Activated naive CD4-positive, alpha-beta T cell treated with anti-CD3 and anti-CD28 coated beads, Interleukin-2, amount 50 U/mL, for 24 hours (primary cell): ENCODE measurements around the gene KLHL4.
"Not testable (repeated sequence)": the region's sequence is repeated elsewhere in the genome, so short reads cannot be mapped to it uniquely, and the experiment has no call there.

Experiments
- H3K27ac Mint-ChIP-seq: one replicate; pipeline ENCODE4 v1.8.0; 2021; ENCODE audit warnings: mild to moderate bottlenecking, mixed read lengths
- H3K27me3 Mint-ChIP-seq: one replicate; pipeline ENCODE4 v1.8.0; 2021; ENCODE audit warnings: mixed read lengths
- H3K36me3 Mint-ChIP-seq: one replicate; pipeline ENCODE4 v1.8.0; 2021; ENCODE audit warnings: mixed read lengths
- H3K4me1 Mint-ChIP-seq: one replicate; pipeline ENCODE4 v1.8.0; 2021; ENCODE audit warnings: mixed read lengths
- H3K4me3 Mint-ChIP-seq: one replicate; pipeline ENCODE4 v1.8.0; 2021; ENCODE audit warnings: mild to moderate bottlenecking, mixed read lengths
- H3K9me3 Mint-ChIP-seq: one replicate; pipeline ENCODE4 v1.8.0; 2021; ENCODE audit warnings: mixed read lengths

KLHL4 gene

GRCh38 chrX:87703469-87703868, 185.9 kb downstream of the KLHL4 start:
- H3K27ac Mint-ChIP-seq, H3K27me3 Mint-ChIP-seq, H3K4me3 Mint-ChIP-seq, H3K4me1 Mint-ChIP-seq, H3K9me3 Mint-ChIP-seq, H3K36me3 Mint-ChIP-seq: not testable (repeated sequence)

GRCh38 chrX:87706134-87706533, 188.5 kb downstream of the KLHL4 start:
- Mint-ChIP-seq H3K27me3 (no peaks in the 10 kb centered on the region), H3K27ac (no peak overlapping the region), H3K9me3 (no peaks in the 10 kb centered on the region), H3K36me3 (no peaks in the 10 kb centered on the region), H3K4me1 (no peaks in the 10 kb centered on the region), H3K4me3 (no peak overlapping the region)

- Mint-ChIP-seq H3K9me3 (no peaks in the 10 kb centered on the region), H3K27me3 (no peaks in the 10 kb centered on the region), H3K4me1 (no peaks in the 10 kb centered on the region), H3K36me3 (no peaks in the 10 kb centered on the region), H3K27ac (no peak overlapping the region), H3K4me3 (no peak overlapping the region)
Measured at GRCh38 chrX:87710580-87710979, 193.0 kb downstream of the KLHL4 start.
